ENCODE data around the gene CCDC78.

The CCDC78 gene

GRCh38 chr16:736936-737481 lies 10.8 kb upstream of the CCDC78 start:
- no peak for DNase-seq

DNA sequence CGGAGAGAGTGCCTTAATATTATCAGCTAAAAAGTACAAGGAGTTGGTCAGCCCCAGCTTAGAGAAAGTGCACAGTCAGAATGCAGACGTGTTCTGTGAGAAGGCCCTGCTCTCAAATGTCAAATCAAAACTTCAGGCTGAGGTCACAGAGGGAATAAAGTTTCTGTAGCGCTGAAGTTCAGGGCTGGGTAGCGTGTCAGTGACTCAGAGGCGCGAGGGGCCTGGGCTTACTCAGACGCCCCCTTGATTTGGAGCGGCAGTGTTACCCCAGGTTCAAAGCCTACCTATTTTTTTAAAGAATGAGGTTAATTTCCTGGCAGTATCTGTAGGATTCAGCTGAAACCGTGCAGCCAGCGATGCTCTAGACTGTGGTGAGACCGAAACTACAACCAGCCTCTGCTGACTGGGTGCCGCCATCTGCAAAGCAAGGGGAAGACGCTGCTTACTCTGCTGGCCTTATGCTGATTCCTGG lies 9.8 kb upstream of the CCDC78 start:
- DNase-seq = peak; percentile 80

DNA sequence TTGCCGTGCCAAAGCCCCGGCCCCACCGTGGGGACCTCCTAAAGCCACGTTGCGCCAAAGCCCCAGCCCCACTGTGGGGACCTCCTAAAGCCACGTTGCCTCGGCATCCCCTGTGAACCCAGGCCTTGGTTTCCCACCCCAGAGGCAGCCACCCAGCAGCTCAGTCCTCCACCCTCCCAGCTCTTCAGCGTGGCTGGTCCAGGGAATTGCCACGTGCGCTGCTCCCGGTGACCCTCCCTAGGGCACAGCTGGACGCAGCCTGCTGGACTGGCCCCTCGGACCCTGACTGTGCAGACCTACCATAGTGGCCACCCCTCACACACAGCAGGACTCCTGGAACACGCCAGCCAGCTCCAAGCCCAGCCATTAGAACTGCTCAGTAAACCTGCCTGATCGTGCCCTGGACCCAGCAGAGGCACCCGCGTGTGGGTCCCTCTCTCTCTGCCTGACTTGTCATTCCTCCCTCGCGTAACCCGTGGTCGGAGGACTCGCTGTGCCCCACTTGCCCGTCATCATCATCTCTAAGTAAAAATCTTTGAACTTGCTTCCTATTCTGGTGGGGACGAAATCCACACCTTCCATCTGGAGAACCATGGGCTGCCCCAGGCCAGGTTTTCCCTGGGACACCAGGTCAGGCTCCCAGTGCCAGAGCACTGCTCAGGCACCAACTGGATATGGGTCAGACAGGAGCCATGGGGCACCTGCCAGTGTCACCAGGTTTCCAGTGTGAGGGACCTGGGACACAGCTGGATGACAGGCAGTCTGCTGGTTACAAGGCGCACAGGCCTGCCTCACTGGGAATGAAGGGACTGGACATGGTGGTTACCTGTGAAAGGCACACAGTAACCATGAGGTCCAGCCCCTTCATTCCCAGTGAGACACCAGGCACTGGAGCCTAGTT lies 9.0 kb upstream of the CCDC78 start:
- DNase-seq = no peak

- no peak for DNase-seq
Measured at GRCh38 chr16:734208-734980, 8.2 kb upstream of the CCDC78 start.

DNA sequence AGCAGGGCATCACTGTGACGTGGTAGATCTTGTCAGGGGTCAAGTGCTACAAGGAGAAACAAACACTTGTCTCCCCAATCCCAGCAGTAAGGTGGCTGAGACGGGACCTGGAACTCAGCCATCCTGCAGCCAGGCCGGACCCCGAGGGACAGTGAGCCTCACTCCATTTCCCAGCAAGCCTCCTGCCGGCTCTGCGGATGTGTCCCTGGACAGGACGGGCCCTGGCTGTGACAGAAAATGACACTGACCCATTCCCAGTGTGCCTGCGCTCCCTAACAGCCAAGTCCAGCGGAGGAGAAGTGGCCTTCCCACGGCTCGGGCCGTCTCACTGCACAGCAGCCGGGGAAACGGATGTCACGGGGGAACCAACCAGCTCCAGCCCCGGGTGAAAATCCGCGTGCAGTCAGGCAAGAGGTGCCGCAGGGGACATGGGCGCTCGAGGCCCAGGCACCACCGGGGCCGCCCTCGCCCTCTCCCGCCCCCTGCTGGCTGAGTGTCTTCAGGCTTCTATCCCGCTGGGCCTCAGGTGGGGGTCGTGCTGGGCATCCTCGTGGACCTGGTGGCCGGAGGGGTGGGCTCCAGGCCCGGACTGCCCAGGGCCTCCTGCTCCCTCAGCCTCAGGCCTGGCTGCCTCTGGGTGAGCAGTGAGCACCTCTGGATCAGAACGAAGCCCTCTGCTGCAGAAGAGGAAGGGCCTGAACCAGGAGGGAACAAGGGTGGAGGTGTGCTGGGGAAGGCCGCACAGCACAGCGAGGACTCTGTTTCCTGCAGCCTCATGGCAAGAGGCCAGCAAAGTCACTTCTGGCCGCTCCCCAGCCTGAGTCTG lies 7.4 kb upstream of the CCDC78 start:
- peak; percentile 75 for DNase-seq

DNA sequence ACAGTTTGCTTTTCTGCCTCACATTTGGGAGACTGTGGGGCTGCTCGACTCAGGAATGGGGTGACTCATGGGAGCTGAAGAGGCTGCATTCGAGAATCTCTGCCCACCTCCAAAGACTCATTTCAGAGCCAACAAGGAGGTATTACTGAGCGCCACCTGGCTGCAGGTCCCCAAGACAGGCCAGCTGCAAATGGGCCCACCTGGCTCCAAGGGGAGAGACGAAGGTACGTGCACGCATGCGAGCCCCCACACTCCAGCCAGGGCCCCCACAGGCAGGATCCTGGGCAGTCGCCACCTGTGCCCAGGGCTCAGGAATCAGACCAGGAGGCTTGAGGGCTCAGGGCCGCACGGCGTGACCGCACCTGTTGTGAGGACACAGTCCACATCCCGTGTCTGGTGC lies 6.7 kb upstream of the CCDC78 start:
- no peak for DNase-seq

- no peak for DNase-seq
Measured at GRCh38 chr16:732332-732731, 6.1 kb upstream of the CCDC78 start.

DNA sequence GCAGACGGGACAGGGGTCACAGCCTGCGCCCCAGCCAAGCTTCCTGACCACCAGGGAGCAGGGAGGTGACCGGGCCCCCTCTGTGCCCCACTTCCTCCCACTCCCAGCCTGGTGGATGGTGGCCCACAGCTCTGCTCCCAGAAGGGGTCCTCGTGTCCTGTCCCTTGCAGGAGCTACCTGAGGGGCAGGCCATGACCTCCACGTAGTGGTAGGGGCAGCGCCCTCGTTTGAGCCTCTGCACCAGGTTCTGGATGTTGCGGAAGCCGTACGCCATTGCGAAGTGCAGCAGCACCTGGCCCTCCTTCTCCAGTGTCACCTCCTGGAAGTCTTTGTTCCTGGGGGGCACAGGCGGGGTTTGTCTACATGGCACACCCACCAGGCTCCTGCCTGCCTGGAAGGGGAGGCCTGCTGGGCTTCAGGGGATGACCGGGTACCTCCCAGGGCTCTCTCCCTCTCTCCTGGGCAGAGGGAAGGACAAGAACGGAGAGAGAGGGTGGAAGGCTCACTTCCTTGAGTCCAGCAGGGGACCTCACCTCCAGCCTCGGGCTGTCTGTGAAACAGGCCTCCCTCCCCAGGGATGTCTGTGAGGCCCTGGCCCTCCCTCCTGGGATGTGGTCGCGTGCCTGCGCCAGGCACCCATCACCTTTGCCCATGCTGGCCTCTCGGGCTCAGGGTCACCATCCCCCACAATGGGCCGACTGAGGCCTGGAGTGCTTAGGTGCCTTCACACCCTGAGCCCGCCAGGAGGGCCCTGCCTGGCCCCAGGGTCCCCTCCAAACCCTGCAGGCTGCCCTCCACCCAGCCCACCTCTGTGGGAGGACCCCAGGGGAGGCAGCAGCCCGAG lies 4.6 kb upstream of the CCDC78 start:
- DNase-seq = no peak

GRCh38 chr16:729768-730665 lies 3.8 kb upstream of the CCDC78 start:
- DNase-seq = no peak

DNA sequence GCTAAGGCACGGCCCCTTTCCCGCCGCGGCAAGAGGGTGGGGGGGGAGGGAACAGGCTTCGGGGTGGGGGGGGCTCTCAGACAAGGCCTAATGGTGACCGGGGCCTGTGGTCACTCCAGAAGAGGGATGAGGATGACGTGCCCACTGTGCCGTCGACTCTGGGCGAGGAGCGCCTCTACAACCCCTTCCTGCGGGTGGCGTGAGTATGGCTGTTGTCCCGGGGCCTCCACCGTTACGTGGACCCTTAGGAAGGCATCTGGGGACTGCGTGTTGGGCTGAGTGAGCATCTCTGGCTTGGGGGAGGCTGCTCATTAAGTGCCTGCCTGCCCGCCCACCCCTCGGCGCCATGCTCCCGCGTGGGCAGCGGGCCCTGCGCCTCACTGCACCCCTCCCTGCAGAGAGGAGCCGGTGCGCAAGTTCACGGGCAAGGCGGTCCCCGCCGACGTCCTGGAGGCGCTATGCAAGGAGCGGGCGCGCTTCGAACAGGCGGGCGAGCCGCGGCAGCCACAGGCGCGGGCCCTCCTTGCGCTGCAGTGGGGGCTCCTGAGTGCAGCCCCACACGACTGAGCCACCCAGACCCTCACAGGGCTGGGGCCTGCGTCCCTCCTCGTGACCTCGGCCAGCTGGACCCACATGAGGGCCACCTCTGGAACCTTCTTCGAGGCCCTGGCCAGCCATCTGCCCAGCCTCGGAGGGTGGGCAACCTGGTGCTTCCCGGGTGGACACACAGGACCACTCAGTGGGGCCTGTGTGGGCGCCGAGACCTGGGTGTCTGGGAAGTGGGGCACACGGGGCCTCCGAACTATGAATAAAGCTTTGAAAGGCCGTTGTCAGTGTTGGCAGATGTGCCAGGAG lies 2.9 kb upstream of the CCDC78 start:
- DNase-seq = no peak

DNA sequence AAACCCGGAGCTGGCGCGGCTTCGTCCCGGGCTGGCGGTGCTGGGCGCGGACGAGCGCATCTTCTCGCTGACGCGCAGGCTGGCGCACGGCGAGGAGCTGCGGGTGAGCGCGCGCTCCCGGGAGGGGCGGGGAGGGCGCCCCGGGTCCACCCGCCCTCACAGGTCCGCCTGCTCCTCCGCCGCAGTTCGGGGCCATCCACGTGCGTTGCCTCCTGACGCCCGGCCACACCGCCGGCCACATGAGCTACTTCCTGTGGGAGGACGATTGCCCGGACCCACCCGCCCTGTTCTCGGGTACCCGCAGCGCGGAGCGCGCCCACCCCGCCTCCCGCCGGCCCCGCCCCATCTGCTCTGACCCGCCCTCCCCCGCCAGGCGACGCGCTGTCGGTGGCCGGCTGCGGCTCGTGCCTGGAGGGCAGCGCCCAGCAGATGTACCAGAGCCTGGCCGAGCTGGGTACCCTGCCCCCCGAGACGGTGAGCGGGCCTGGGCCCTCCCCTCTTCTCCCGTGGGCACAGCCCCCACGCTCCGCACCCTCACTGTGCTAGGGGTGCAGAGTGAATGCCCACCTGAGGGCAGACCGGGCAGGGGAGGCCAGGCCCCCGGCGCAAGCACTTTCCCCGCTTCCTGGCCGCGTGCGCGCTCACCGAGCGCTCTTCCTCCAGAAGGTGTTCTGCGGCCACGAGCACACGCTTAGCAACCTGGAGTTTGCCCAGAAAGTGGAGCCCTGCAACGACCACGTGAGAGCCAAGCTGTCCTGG lies 2.1 kb upstream of the CCDC78 start:
- peak; percentile 79 for DNase-seq

- DNase-seq = no peak
Measured at GRCh38 chr16:727291-727977, 1.2 kb upstream of the CCDC78 start.

DNA sequence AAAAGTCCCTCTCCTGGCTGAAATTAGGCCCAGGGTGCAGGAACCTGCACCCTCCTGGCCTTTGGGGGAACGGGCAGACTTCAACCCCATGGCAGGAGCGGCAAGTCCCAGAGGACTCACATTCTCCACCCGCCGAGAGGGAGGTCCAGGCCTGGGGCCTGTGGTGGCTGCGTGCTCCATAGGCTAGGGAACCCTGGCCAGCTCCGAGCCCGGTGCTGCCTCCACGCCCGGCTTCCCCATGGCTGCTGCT lies 130 bp downstream of the CCDC78 start:
- DNase-seq = no peak

GRCh38 chr16:725463-726187 lies 618 bp downstream of the CCDC78 start:
- DNase-seq = no peak

GRCh38 chr16:725041-725376 lies 1.2 kb downstream of the CCDC78 start:
- no peak for DNase-seq

- no peak for DNase-seq
Measured at GRCh38 chr16:724188-725040, 1.8 kb downstream of the CCDC78 start.

DNA sequence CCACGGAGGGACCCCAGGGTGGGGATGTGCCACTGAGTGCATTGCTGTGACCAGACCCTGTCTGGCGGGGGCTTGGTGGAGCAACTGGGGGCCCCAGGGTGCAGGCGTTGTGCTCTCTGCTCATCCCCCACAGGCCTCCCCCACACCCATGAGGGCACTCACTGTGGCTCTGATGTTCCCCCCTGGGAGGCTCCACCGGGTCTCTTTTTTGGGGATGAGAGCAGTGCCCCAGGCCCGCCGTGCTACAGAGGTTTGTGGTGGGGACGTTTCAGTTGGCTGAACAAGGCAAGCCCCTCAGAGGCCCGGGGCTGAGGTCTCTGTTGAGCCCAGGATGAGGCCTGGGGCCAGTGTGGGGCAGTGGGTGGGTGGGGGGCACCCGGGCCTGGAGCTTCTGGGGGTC lies 2.5 kb downstream of the CCDC78 start:
- no peak for DNase-seq
